ENCODE results near the gene DUSP9. TPM values are rescaled to one million over a fixed set of nuclear protein-coding genes. Genes with fewer than 3 reads are reported as not detected.

DUSP9 gene
- total RNA-seq, 1 experiment from 2014 or later: 2.4 TPM

- TF ChIP-seq, protein P1, sequence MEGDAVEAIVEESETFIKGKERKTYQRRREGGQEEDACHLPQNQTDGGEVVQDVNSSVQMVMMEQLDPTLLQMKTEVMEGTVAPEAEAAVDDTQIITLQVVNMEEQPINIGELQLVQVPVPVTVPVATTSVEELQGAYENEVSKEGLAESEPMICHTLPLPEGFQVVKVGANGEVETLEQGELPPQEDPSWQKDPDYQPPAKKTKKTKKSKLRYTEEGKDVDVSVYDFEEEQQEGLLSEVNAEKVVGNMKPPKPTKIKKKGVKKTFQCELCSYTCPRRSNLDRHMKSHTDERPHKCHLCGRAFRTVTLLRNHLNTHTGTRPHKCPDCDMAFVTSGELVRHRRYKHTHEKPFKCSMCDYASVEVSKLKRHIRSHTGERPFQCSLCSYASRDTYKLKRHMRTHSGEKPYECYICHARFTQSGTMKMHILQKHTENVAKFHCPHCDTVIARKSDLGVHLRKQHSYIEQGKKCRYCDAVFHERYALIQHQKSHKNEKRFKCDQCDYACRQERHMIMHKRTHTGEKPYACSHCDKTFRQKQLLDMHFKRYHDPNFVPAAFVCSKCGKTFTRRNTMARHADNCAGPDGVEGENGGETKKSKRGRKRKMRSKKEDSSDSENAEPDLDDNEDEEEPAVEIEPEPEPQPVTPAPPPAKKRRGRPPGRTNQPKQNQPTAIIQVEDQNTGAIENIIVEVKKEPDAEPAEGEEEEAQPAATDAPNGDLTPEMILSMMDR (conservative IDR thresholded peaks at IDR 0.05): no peak
- Mint-ChIP-seq H3K4me3 (no peak overlapping the region), H3K27ac (no peak overlapping the region)
These were observed 38.2 kb upstream of the DUSP9 start for GRCh38 chrX:153608806-153609205.

More at GRCh38 chrX:153608806-153609205, 38.2 kb upstream of the DUSP9 start:
- DNase-seq: no peak
- Histone ChIP-seq H3K23ac (ENCODE audit: insufficient read length, low read depth, low read length) (no peak overlapping the region), H4K91ac (ENCODE audit: insufficient read length, low read depth, low read length) (no peak overlapping the region), H3K27me3 (ENCODE audit: insufficient read depth, low read length) (no peaks in the 10 kb centered on the region; the same call in 1 of the 2 replicates), H3K18ac (ENCODE audit: insufficient read length, low read depth, low read length) (no peak overlapping the region), H2AK5ac (ENCODE audit: insufficient read length, low read length) (no peak overlapping the region), H3K9me3 (ENCODE audit: control insufficient read depth, low read depth, low read length) (peaks cover 25% of the 10 kb centered on the region), H3K27ac (ENCODE audit: insufficient read length, low read depth, low read length) (no peak overlapping the region), H3K79me1 (ENCODE audit: insufficient read depth, low read depth, low read length, poor library complexity, severe bottlenecking) (no peaks in the 10 kb centered on the region), H4K20me1 (ENCODE audit: control insufficient read depth, insufficient read depth, insufficient read length) (no peaks in the 10 kb centered on the region), H4K5ac (ENCODE audit: insufficient read length, low read depth, low read length) (no peak overlapping the region), H3K14ac (ENCODE audit: insufficient read depth, low read length) (no peak overlapping the region), H2AFZ (ENCODE audit: low read length) (no peak overlapping the region), H3K9ac (ENCODE audit: extremely low read depth, insufficient read length, low read length) (no peak overlapping the region), H3K56ac (ENCODE audit: insufficient read length, low read depth, low read length) (no peak overlapping the region), H3K79me2 (ENCODE audit: insufficient read depth, low read length) (no peaks in the 10 kb centered on the region), H2BK15ac (ENCODE audit: low read depth, low read length) (no peak overlapping the region), H3K23me2 (ENCODE audit: insufficient read length, low read depth, low read length, poor library complexity, severe bottlenecking) (peaks cover 5% of the 10 kb centered on the region), H2BK12ac (ENCODE audit: insufficient read length, low read depth, low read length) (no peak overlapping the region), H3K4me2 (ENCODE audit: insufficient read depth, insufficient read length, low read length) (no peak overlapping the region), H2BK5ac (ENCODE audit: insufficient read length, low read length) (no peak overlapping the region), H4K8ac (replicated peaks; ENCODE audit: insufficient read length, low read depth, low read length) (no peak overlapping the region), H3T11ph (ENCODE audit: low read length) (no peak overlapping the region), H3K4me1 (ENCODE audit: insufficient read depth, low read length) (no peaks in the 10 kb centered on the region), H2BK20ac (ENCODE audit: low read depth, low read length, poor library complexity, severe bottlenecking) (no peak overlapping the region), H3K4ac (ENCODE audit: low read depth, low read length) (no peak overlapping the region), H2BK120ac (ENCODE audit: low read depth, low read length, poor library complexity, severe bottlenecking) (no peak overlapping the region)
- Mint-ChIP-seq H3K4me1 (0 out of 4 replicates have a peak, but pooled peaks cover 0 to 3% of the 10 kb centered on the region in 2 experiments), H3K27me3 (ENCODE audit: low read depth) (peaks cover 85% of the 10 kb centered on the region), H3K9me3 (peaks cover 64 to 76% of the 10 kb centered on the region in 2 experiments), H3K36me3 (ENCODE audit: insufficient read depth in 1 of 3, low read depth in 3 of 3) (peaks cover 0 to 3% (median 0%) of the 10 kb centered on the region in 3 experiments; a peak in 3 of 7 replicates)
- no CpG with 5 or more reads among the region's 4 CpGs for WGBS (ENCODE audit: extremely low coverage, insufficient read length, low lambda C conversion rate)
